Stomach (tissue), 9 donors: ENCODE measurements around the gene TLNRD1. TPM values are rescaled to one million over a fixed set of nuclear protein-coding genes. Genes with fewer than 3 reads are reported as not detected.

Source experiments
- DNase-seq, 2 donors: peaks; one replicate each; pipeline versions ENCODE4 v3.0.0 to v3.0.0-alpha.2; 2013 to 2019
- H3K27ac ChIP-seq, 5 donors: fragments of 200-600 bp in 4 of 5; sonication (generic) in 4 of 5; one replicate each; pipeline ENCODE4 v1.5.1; 2013 to 2019; ENCODE audit warnings: mild to moderate bottlenecking in 1 of 5, moderate library complexity in 1 of 5
- H3K27me3 ChIP-seq, 3 donors: fragments of 200-600 bp; sonication (generic); one replicate each; pipeline ENCODE4 v1.5.1; 2017 to 2019; ENCODE audit warnings: mixed run types in 1 of 3
- H3K36me3 ChIP-seq, 4 donors: fragments of 200-600 bp; sonication (generic); 1 replicate in 3 of 4; 2 replicates in 1 of 4; pipeline ENCODE4 v1.5.1; 2016 to 2019
- H3K4me1 ChIP-seq, 4 donors: fragments of 200-600 bp; sonication (generic); one replicate each; pipeline ENCODE4 v1.5.1; 2016 to 2019
- H3K4me3 ChIP-seq, 4 donors: fragments of 200-600 bp; sonication (generic) in 3 of 4; one replicate each; pipeline ENCODE4 v1.5.1; 2016 to 2019; ENCODE audit warnings: mild to moderate bottlenecking in 1 of 4
- H3K9me3 ChIP-seq, 4 donors: fragments of 200-600 bp; sonication (generic); one replicate each; pipeline ENCODE4 v1.5.1; 2016 to 2019
- CTCF ChIP-seq, 7 experiments: fragments of 450-650 bp in 4 of 7; fragments of 200-600 bp in 3 of 7; sonication (generic) in 3 of 7; IDR thresholded peaks; one replicate each; pipeline ENCODE4 v1.5.1; 2016 to 2019; ENCODE audit warnings: antibody characterized with exemption in 7 of 7, control low read depth in 2 of 7, mild to moderate bottlenecking in 1 of 7
- EP300 ChIP-seq: sonication (generic); formaldehyde crosslinking; IDR thresholded peaks from one replicate; pipeline ENCODE4 v1.6.1; 2017; ENCODE audit warnings: antibody characterized with exemption
- POLR2A ChIP-seq, 4 donors: fragments of 450-650 bp; IDR thresholded peaks; one replicate each; pipeline ENCODE4 v1.6.1; 2016; ENCODE audit warnings: antibody characterized with exemption in 4 of 4, control low read depth in 2 of 4, mild to moderate bottlenecking in 1 of 4, moderate library complexity in 1 of 4
- POLR2AphosphoS5 ChIP-seq, 3 donors: sonication (generic); formaldehyde crosslinking; IDR thresholded peaks; one replicate each; pipeline ENCODE4 v1.6.1; 2016; ENCODE audit warnings: antibody characterized with exemption in 3 of 3
- WGBS, 5 donors: extraction: QIAGEN DNeasy Blood & Tissue Kit in 3 of 5; methylation state at CpG; one replicate each; pipeline versions ENCODE4 v1.1.5 to v1.1.7; 2013 to 2018; 5-methylcytosine and 5-hydroxymethylcytosine counted together
- intact Hi-C: fragments of 100-400 bp; cut with DNase I; formaldehyde crosslinking; loops from one replicate; pipeline ENCODE4 v1.15.1; 2023; ENCODE audit warnings: low total_unique reads
- polyA plus RNA-seq, 3 donors: library from polyadenylated mRNA; stranded (reverse); fragments of 200-250 nt; gene quantifications; one replicate each; pipeline ENCODE4 v1.2.3, GENCODE V29; 2013
- small RNA-seq, 4 donors: library from RNA; depleted of rRNA; stranded (forward); fragments of <200 nt; gene quantifications; one replicate each; pipeline ENCODE3, GENCODE V24; 2016
- total RNA-seq, 5 donors: library from RNA; depleted of rRNA; stranded (reverse); fragments of >200 nt; gene quantifications; one replicate each; pipeline versions ENCODE4 v1.1.0 to v1.2.3, GENCODE V29; 2014 to 2016
- donor health status: healthy with polysubstance abuse.
- donor health status: Bipolar disorder and iron deficiency.
- donor health status: healthy.

TLNRD1 gene
- total and polyA plus RNA-seq, 8 donors = 1.8 to 88.3 (median 10.0) TPM

GRCh38 chr15:81052046-81052445 is 51.3 kb downstream of the TLNRD1 start:
- TF ChIP-seq CTCF (IDR thresholded peaks at IDR 0.05) (no peak), POLR2AphosphoS5 (IDR thresholded peaks at IDR 0.05) (no peak), EP300 (no peak), POLR2A (IDR thresholded peaks at IDR 0.05) (no peak)
- 62 to 73% (median 67%) methylated on average over 2 of the region's 2 CpGs for WGBS, 5 donors

GRCh38 chr15:81053621-81054020 is 52.9 kb downstream of the TLNRD1 start:
- TF ChIP-seq POLR2A (IDR thresholded peaks at IDR 0.05) = no peak
- TF ChIP-seq CTCF (IDR thresholded peaks at IDR 0.05) = no peak
- no peak for TF ChIP-seq POLR2AphosphoS5 (IDR thresholded peaks at IDR 0.05)
- no peak for TF ChIP-seq EP300
- Histone ChIP-seq H3K27ac (no peak overlapping the region), H3K36me3 (no peaks in the 10 kb centered on the region), H3K9me3 (no peaks in the 10 kb centered on the region), H3K4me3 (no peak overlapping the region), H3K27me3 (no peaks in the 10 kb centered on the region), H3K4me1 (no peaks in the 10 kb centered on the region)
- intact Hi-C loops = no loop called here
- DNase-seq = no peak

More at GRCh38 chr15:81052046-81052445, 51.3 kb downstream of the TLNRD1 start:
- no peak overlapping the region for H3K4me3 ChIP-seq
- H3K4me1 ChIP-seq = no peaks in the 10 kb centered on the region
- no peaks in the 10 kb centered on the region for H3K36me3 ChIP-seq
- intact Hi-C loops = no loop called here
- no peak for DNase-seq
- H3K27me3 ChIP-seq = no peaks in the 10 kb centered on the region
- H3K9me3 ChIP-seq = no peaks in the 10 kb centered on the region
- no peak overlapping the region for H3K27ac ChIP-seq

GRCh38 chr15:81054236-81054635 is 53.5 kb downstream of the TLNRD1 start:
- Histone ChIP-seq H3K36me3 (no peaks in the 10 kb centered on the region), H3K27me3 (no peaks in the 10 kb centered on the region), H3K4me3 (no peak overlapping the region), H3K4me1 (no peaks in the 10 kb centered on the region), H3K9me3 (no peaks in the 10 kb centered on the region), H3K27ac (no peak overlapping the region)
- TF ChIP-seq EP300 = no peak
- no peak for TF ChIP-seq POLR2A (IDR thresholded peaks at IDR 0.05)
- WGBS, 5 donors = 86 to 91% (median 87%) methylated on average over 2 of the region's 2 CpGs
- DNase-seq = no peak
- intact Hi-C loops = no loop called here

Small RNA genes lying within 50 kb of the gene (small RNA-seq; reads per million reads assigned to genes)
- 0 reads per million in 4 donors for gene MIR4514

Other genes with a start within 250 kb of the TLNRD1 start
- gene CEMIP, start 221.6 kb upstream of the TLNRD1 start, total RNA-seq = 1 to 10 TPM in 2 of 5 donors, not detected in 3; 1.3 to 2.6 TPM
- 1 to 10 TPM in 1 of 3 donors, under 1 TPM in 1, not detected in 1; 0.53 to 1.4 TPM for gene CEMIP, start 221.6 kb upstream of the TLNRD1 start, polyA plus RNA-seq
- gene MESD, start 11.1 kb upstream of the TLNRD1 start, total RNA-seq = 10 to 100 TPM; 11.2 to 34.8 (median 24.2) TPM
- 1 to 10 TPM; 5.5 to 10.0 (median 9.2) TPM for gene MESD, start 11.1 kb upstream of the TLNRD1 start, polyA plus RNA-seq
- 1 to 10 TPM in 1 of 5 donors, not detected in 4; 2.6 TPM for gene CFAP161, start 133.3 kb downstream of the TLNRD1 start, total RNA-seq
- under 1 TPM in 1 of 3 donors, not detected in 2; 0.19 TPM for gene CFAP161, start 133.3 kb downstream of the TLNRD1 start, polyA plus RNA-seq
- gene IL16, start 196.0 kb downstream of the TLNRD1 start, total RNA-seq = 10 to 100 TPM in 3 of 5 donors, 1 to 10 TPM in 2; 4.9 to 21.0 (median 13.3) TPM
- 10 to 100 TPM in 1 of 3 donors, 1 to 10 TPM in 2; 5.8 to 10.2 (median 6.9) TPM for gene IL16, start 196.0 kb downstream of the TLNRD1 start, polyA plus RNA-seq